ENCODE results near the gene COX17. TPM values are rescaled to one million over a fixed set of nuclear protein-coding genes. Genes with fewer than 3 reads are reported as not detected.

COX17 gene
- total RNA-seq, 1 donor from 2014 or later = 22.8 TPM

DNA sequence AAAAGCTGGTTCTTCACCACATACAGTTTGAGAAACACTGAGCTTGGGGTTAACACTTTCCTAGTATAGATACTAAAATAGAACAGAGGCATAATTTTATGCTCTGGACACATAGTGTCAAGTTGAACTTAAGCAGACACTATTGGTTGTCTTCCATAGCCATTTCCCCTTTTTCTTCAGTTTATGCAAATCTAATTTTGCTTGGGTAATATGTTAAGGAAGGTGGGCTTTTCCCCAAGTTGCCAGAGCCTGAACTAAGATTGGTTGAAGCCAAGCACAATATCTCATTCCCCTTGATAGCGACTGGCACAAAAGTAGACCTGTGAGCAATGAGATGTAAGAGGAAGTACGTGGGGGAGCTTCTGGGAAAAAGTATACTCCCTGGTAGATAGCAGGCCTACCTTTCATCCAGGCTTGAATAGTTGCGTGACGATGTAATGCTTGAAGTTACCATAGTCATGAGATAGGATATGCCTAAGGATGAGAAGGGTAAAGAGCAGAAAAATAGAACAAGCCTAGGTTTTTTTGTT, 12.3 kb downstream of the COX17 start:
- Mint-ChIP-seq H3K36me3 (ENCODE audit: low read depth, unreplicated experiment) (no peaks in the 10 kb centered on the region), H3K9me3 (ENCODE audit: unreplicated experiment) (no peaks in the 10 kb centered on the region), H3K27ac (ENCODE audit: unreplicated experiment) (peak overlapping the region; percentile 41), H3K27me3 (ENCODE audit: low read depth, unreplicated experiment) (no peaks in the 10 kb centered on the region), H3K4me1 (ENCODE audit: low read depth, unreplicated experiment) (peaks cover 27% of the 10 kb centered on the region), H3K4me3 (ENCODE audit: unreplicated experiment) (no peak overlapping the region)
- Histone ChIP-seq H2AFZ (ENCODE audit: low read depth, low read length) (no peak overlapping the region), H3K9me3 (ENCODE audit: insufficient read depth, low read depth, low read length) (no peaks in the 10 kb centered on the region), H3K36me3 (ENCODE audit: insufficient read depth, low read length) (no peaks in the 10 kb centered on the region), H3K27ac (ENCODE audit: low read depth, low read length) (no peak overlapping the region), H3K79me2 (ENCODE audit: insufficient read depth, low read length) (no peaks in the 10 kb centered on the region), H3K27me3 (ENCODE audit: insufficient read depth, low read length) (no peaks in the 10 kb centered on the region), H3K4me2 (ENCODE audit: low read length) (no peak overlapping the region), H3K4me1 (ENCODE audit: insufficient read depth, low read length) (peaks cover under 1% of the 10 kb centered on the region), H3K9ac (ENCODE audit: low read length) (no peak overlapping the region), H3K4me3 (ENCODE audit: insufficient read depth, low read depth, low read length) (no peak overlapping the region), H4K20me1 (ENCODE audit: insufficient read depth, low read length) (no peaks in the 10 kb centered on the region)
- TF ChIP-seq, protein P1, sequence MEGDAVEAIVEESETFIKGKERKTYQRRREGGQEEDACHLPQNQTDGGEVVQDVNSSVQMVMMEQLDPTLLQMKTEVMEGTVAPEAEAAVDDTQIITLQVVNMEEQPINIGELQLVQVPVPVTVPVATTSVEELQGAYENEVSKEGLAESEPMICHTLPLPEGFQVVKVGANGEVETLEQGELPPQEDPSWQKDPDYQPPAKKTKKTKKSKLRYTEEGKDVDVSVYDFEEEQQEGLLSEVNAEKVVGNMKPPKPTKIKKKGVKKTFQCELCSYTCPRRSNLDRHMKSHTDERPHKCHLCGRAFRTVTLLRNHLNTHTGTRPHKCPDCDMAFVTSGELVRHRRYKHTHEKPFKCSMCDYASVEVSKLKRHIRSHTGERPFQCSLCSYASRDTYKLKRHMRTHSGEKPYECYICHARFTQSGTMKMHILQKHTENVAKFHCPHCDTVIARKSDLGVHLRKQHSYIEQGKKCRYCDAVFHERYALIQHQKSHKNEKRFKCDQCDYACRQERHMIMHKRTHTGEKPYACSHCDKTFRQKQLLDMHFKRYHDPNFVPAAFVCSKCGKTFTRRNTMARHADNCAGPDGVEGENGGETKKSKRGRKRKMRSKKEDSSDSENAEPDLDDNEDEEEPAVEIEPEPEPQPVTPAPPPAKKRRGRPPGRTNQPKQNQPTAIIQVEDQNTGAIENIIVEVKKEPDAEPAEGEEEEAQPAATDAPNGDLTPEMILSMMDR (IDR thresholded peaks at IDR 0.05; ENCODE audit: insufficient read depth, low read depth, low read length) = no peak
- TF ChIP-seq EZH2 (IDR thresholded peaks at IDR 0.05; ENCODE audit: insufficient read depth, low read length) = no peak
- FAIRE-seq (no peak), DNase-seq (ENCODE audit: low read depth) (peak; percentile 46)

- H3K27ac ChIP-seq (ENCODE audit: low read depth, low read length) = no peak overlapping the region
- no peaks in the 10 kb centered on the region for H4K20me1 ChIP-seq (ENCODE audit: insufficient read depth, low read length)
- no peaks in the 10 kb centered on the region for H3K9me3 ChIP-seq (ENCODE audit: insufficient read depth, low read depth, low read length)
- H3K27me3 Mint-ChIP-seq (ENCODE audit: low read depth, unreplicated experiment) = no peaks in the 10 kb centered on the region
- H3K4me2 ChIP-seq (ENCODE audit: low read length) = no peak overlapping the region
- no peaks in the 10 kb centered on the region for H3K27me3 ChIP-seq (ENCODE audit: insufficient read depth, low read length)
- H3K4me1 ChIP-seq (ENCODE audit: insufficient read depth, low read length) = no peaks in the 10 kb centered on the region
- H3K36me3 Mint-ChIP-seq (ENCODE audit: low read depth, unreplicated experiment) = no peaks in the 10 kb centered on the region
- DNase-seq (ENCODE audit: low read depth) (no peak), FAIRE-seq (no peak)
- peaks cover 26% of the 10 kb centered on the region for H3K4me1 Mint-ChIP-seq (ENCODE audit: low read depth, unreplicated experiment)
- H3K27ac Mint-ChIP-seq (ENCODE audit: unreplicated experiment) = no peak overlapping the region
- no peak overlapping the region for H3K4me3 ChIP-seq (ENCODE audit: insufficient read depth, low read depth, low read length)
- H3K79me2 ChIP-seq (ENCODE audit: insufficient read depth, low read length) = no peaks in the 10 kb centered on the region
- H3K9ac ChIP-seq (ENCODE audit: low read length) = no peak overlapping the region
- H3K4me3 Mint-ChIP-seq (ENCODE audit: unreplicated experiment) = no peak overlapping the region
- TF ChIP-seq, protein P1 (IDR thresholded peaks at IDR 0.05; ENCODE audit: insufficient read depth, low read depth, low read length) = no peak
- TF ChIP-seq EZH2 (IDR thresholded peaks at IDR 0.05; ENCODE audit: insufficient read depth, low read length) = no peak
- H3K9me3 Mint-ChIP-seq (ENCODE audit: unreplicated experiment) = no peaks in the 10 kb centered on the region
- H3K36me3 ChIP-seq (ENCODE audit: insufficient read depth, low read length) = no peaks in the 10 kb centered on the region
- H2AFZ ChIP-seq (ENCODE audit: low read depth, low read length) = no peak overlapping the region
These were observed 12.8 kb downstream of the COX17 start for GRCh38 chr3:119664370-119664769.

DNA sequence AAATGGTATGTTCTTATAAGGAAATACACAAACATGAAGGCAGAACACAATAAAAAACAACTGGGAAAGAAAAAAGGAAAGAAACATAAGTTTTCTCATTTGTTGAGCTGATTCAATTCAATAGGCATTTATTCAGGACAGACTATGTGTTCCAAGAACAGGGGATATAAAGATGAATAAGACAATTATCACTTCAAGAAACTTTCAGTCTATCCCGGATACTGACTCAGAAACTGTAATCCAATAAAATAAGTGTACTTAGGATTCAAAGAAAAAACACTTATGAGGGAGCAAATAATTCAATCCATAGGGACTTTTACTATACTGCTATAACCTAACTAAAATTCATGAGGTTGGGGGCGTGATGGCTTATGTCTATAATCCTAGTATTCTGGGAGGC, 13.3 kb downstream of the COX17 start:
- Histone ChIP-seq H3K27me3 (ENCODE audit: insufficient read depth, low read length) (no peaks in the 10 kb centered on the region), H3K9ac (ENCODE audit: low read length) (no peak overlapping the region), H3K9me3 (ENCODE audit: insufficient read depth, low read depth, low read length) (no peaks in the 10 kb centered on the region), H4K20me1 (ENCODE audit: insufficient read depth, low read length) (no peaks in the 10 kb centered on the region), H3K27ac (ENCODE audit: low read depth, low read length) (no peak overlapping the region), H3K4me3 (ENCODE audit: insufficient read depth, low read depth, low read length) (no peak overlapping the region), H3K4me2 (ENCODE audit: low read length) (no peak overlapping the region), H3K36me3 (ENCODE audit: insufficient read depth, low read length) (no peaks in the 10 kb centered on the region), H2AFZ (ENCODE audit: low read depth, low read length) (no peak overlapping the region), H3K79me2 (ENCODE audit: insufficient read depth, low read length) (no peaks in the 10 kb centered on the region), H3K4me1 (ENCODE audit: insufficient read depth, low read length) (no peaks in the 10 kb centered on the region)
- H3K4me1 Mint-ChIP-seq (ENCODE audit: low read depth, unreplicated experiment) = peaks cover 26% of the 10 kb centered on the region
- no peak overlapping the region for H3K4me3 Mint-ChIP-seq (ENCODE audit: unreplicated experiment)
- H3K27ac Mint-ChIP-seq (ENCODE audit: unreplicated experiment) = no peak overlapping the region
- DNase-seq (ENCODE audit: low read depth) (no peak), FAIRE-seq (no peak)
- no peaks in the 10 kb centered on the region for H3K9me3 Mint-ChIP-seq (ENCODE audit: unreplicated experiment)
- TF ChIP-seq, protein P1 (IDR thresholded peaks at IDR 0.05; ENCODE audit: insufficient read depth, low read depth, low read length) = no peak
- no peak for TF ChIP-seq EZH2 (IDR thresholded peaks at IDR 0.05; ENCODE audit: insufficient read depth, low read length)
- H3K27me3 Mint-ChIP-seq (ENCODE audit: low read depth, unreplicated experiment) = no peaks in the 10 kb centered on the region
- H3K36me3 Mint-ChIP-seq (ENCODE audit: low read depth, unreplicated experiment) = no peaks in the 10 kb centered on the region
